ENCODE measurements around the gene BAZ2B. TPM values are rescaled to one million over a fixed set of nuclear protein-coding genes. Genes with fewer than 3 reads are reported as not detected.

BAZ2B gene
- polyA plus RNA-seq, 1 of the 3 experiments (the other 2 are of a cell fraction), result 10.2 TPM

- Histone ChIP-seq H3K27ac (ENCODE audit: low read depth in 2 of 2, low read length in 1 of 2) (no peak overlapping the region; a peak in 1 of 4 replicates), H3F3A (replicated peaks; ENCODE audit: insufficient read depth) (peaks cover 25% of the 10 kb centered on the region), H3K4me3 (ENCODE audit: low read depth in 2 of 2, low read length in 1 of 2) (no peak overlapping the region), H3K9me3 (0 out of 2 replicates have a peak, but pooled peaks cover 5% of the 10 kb centered on the region), H3K27me3 (ENCODE audit: insufficient read depth) (no peaks in the 10 kb centered on the region), H3K9ac (no peak overlapping the region), H3K4me1 (ENCODE audit: control insufficient read depth in 1 of 2, insufficient read depth in 2 of 2, low read depth in 1 of 2, low read length in 1 of 2) (no peaks in the 10 kb centered on the region), H3K36me3 (replicated peaks in 1 of 2; ENCODE audit: control insufficient read depth in 1 of 2, insufficient read depth in 2 of 2, low read length in 1 of 2) (peaks cover 0 to 27% of the 10 kb centered on the region in 2 experiments), H3K79me2 (ENCODE audit: insufficient read depth) (no peaks in the 10 kb centered on the region; the same call in 1 of the 2 replicates), H4K20me1 (ENCODE audit: insufficient read depth) (no peaks in the 10 kb centered on the region), H3K9me2 (no peaks in the 10 kb centered on the region), H3K4me2 (no peak overlapping the region), H2AFZ (ENCODE audit: low read depth) (no peak overlapping the region)
- ChIA-PET CTCF (no interaction called here), POLR2A (no interaction called here)
- TF ChIP-seq EZH2phosphoT487 (IDR thresholded peaks at IDR 0.05; ENCODE audit: borderline replicate concordance, low read depth), result no peak
- no peak for TF ChIP-seq PBX3 (IDR thresholded peaks at IDR 0.05)
- no peak for TF ChIP-seq IRF3 (IDR thresholded peaks at IDR 0.05; ENCODE audit: low read depth, low read length)
- TF ChIP-seq RXRA (IDR thresholded peaks at IDR 0.05; ENCODE audit: borderline replicate concordance, low read depth), result no peak
- TF ChIP-seq TAF1 (IDR thresholded peaks at IDR 0.05; ENCODE audit: borderline replicate concordance, low read depth, low read length), result no peak
- no peak for TF ChIP-seq USF1 (IDR thresholded peaks at IDR 0.05; ENCODE audit: borderline replicate concordance, low read depth)
- no peak for TF ChIP-seq RAD21 (IDR thresholded peaks at IDR 0.05; ENCODE audit: low read length)
- no peak for TF ChIP-seq GATA2 (CRISPR knock-in tag; IDR thresholded peaks at IDR 0.05)
- TF ChIP-seq ZBTB33 (IDR thresholded peaks at IDR 0.05; ENCODE audit: borderline replicate concordance, low read depth), result no peak
- TF ChIP-seq SMC3 (IDR thresholded peaks at IDR 0.05; ENCODE audit: low read depth, low read length), result no peak
- TF ChIP-seq CTCF (IDR thresholded peaks at IDR 0.05), result no peak
- TF ChIP-seq CHD2 (IDR thresholded peaks at IDR 0.05; ENCODE audit: low read length, partially characterized antibody), result no peak
- no peak for TF ChIP-seq NRF1 (IDR thresholded peaks at IDR 0.05; ENCODE audit: low read depth, low read length)
- no peak for TF ChIP-seq EP300 (IDR thresholded peaks at IDR 0.05; ENCODE audit: borderline replicate concordance in 1 of 2, low read depth in 1 of 2, low read length in 1 of 2)
- no peak for TF ChIP-seq FOSL2 (IDR thresholded peaks at IDR 0.05; ENCODE audit: borderline replicate concordance, low read depth)
- no peak for TF ChIP-seq MAX (IDR thresholded peaks at IDR 0.05; ENCODE audit: low read depth)
- no peak for DNase-seq
- 100% methylated on average over 1 of the region's 1 CpG for WGBS (ENCODE audit: low lambda C conversion rate)
Measured at GRCh38 chr2:159551806-159552205, 64.5 kb downstream of the BAZ2B start.
